Embryonic facial prominence (tissue), 1 donor: ENCODE results near the gene PAM16.
"Not testable (repeated sequence)": the region's sequence is repeated elsewhere in the genome, so short reads cannot be mapped to it uniquely, and the experiment has no call there.

ENCODE experiments used
- DNase-seq: peaks from one replicate; pipeline ENCODE4 v3.0.0-alpha.2; 2016; ENCODE audit errors: extremely low spot score

Gene PAM16

GRCh38 chr16:4353675-4354074, 2.6 kb upstream of the PAM16 start:
- DNase-seq = no peak

GRCh38 chr16:4352843-4353242, 1.7 kb upstream of the PAM16 start:
- DNase-seq = no peak

GRCh38 chr16:4351880-4352279, 759 bp upstream of the PAM16 start:
- no peak for DNase-seq

- DNase-seq = no peak
Measured at GRCh38 chr16:4350365-4350786, 745 bp downstream of the PAM16 start.

GRCh38 chr16:4349332-4349731, 1.8 kb downstream of the PAM16 start:
- DNase-seq = no peak

- no peak for DNase-seq
Measured at GRCh38 chr16:4347765-4348509, 3.2 kb downstream of the PAM16 start.

- no peak for DNase-seq
Measured at GRCh38 chr16:4347010-4347409, 4.1 kb downstream of the PAM16 start.

GRCh38 chr16:4345836-4346781, 5.0 kb downstream of the PAM16 start:
- no peak for DNase-seq

GRCh38 chr16:4344983-4345835, 5.9 kb downstream of the PAM16 start:
- no peak for DNase-seq

- DNase-seq = not testable (repeated sequence)
Measured at GRCh38 chr16:4344300-4344982, 6.7 kb downstream of the PAM16 start.

- DNase-seq = no peak
Measured at GRCh38 chr16:4342866-4343744, 8.0 kb downstream of the PAM16 start.

GRCh38 chr16:4341250-4341649, 9.9 kb downstream of the PAM16 start:
- no peak for DNase-seq

- DNase-seq = no peak
Measured at GRCh38 chr16:4340443-4340842, 10.7 kb downstream of the PAM16 start.

- no peak for DNase-seq
Measured at GRCh38 chr16:4339909-4340308, 11.2 kb downstream of the PAM16 start.

GRCh38 chr16:4339455-4339854, 11.7 kb downstream of the PAM16 start:
- no peak for DNase-seq

- DNase-seq = no peak
Measured at GRCh38 chr16:4338712-4339299, 12.3 kb downstream of the PAM16 start.

GRCh38 chr16:4338125-4338582, 13.0 kb downstream of the PAM16 start:
- no peak for DNase-seq

- DNase-seq = no peak
Measured at GRCh38 chr16:4337540-4338088, 13.5 kb downstream of the PAM16 start.
